ENCODE results near the gene DRGX.

- TF ChIP-seq CTCF (IDR thresholded peaks at IDR 0.05; ENCODE audit: poor library complexity, severe bottlenecking) = no peak
- no peak for TF ChIP-seq SMC3 (conservative IDR thresholded peaks at IDR 0.05; ENCODE audit: poor library complexity)
These were observed 51.0 kb downstream of the DRGX start for GRCh38 chr10:49344840-49345239.
